Heart left ventricle (tissue), 16 donors: ENCODE measurements around the gene PCCA. TPM values are rescaled to one million over a fixed set of nuclear protein-coding genes. Genes with fewer than 3 reads are reported as not detected.

Experiments
- ATAC-seq, 4 donors: fragments of 200-7000 bp; cut with Tn5 transposase; one replicate each; pipeline ENCODE4 v1.9.1; 2020 to 2022; ENCODE audit warnings: moderate library complexity in 4 of 4, mild to moderate bottlenecking in 3 of 4, moderate number of reproducible peaks in 1 of 4
- DNase-seq, 5 donors: peaks; one replicate each; pipeline ENCODE4 v3.0.0-alpha.2; 2020
- H3K27ac ChIP-seq, 12 donors: fragments of 200-600 bp; sonication (generic) in 4 of 12; one replicate each; pipeline versions ENCODE4 v1.5.0 to v1.8.0; 2016 to 2022; ENCODE audit warnings: mild to moderate bottlenecking in 2 of 12
- H3K27me3 ChIP-seq, 9 donors: fragments of 200-600 bp; sonication (generic) in 2 of 9; one replicate each; pipeline versions ENCODE4 v1.5.1 to v1.8.0; 2016 to 2022; ENCODE audit warnings: mild to moderate bottlenecking in 3 of 9
- H3K36me3 ChIP-seq, 9 donors: fragments of 200-600 bp; sonication (generic) in 2 of 9; one replicate each; pipeline versions ENCODE4 v1.5.0 to v1.8.0; 2018 to 2022; ENCODE audit warnings: mild to moderate bottlenecking in 2 of 9
- H3K4me1 ChIP-seq, 12 donors: fragments of 200-600 bp; sonication (generic) in 4 of 12; one replicate each; pipeline versions ENCODE4 v1.5.0 to v1.8.0; 2016 to 2022; ENCODE audit warnings: mild to moderate bottlenecking in 3 of 12
- H3K4me3 ChIP-seq, 12 donors: fragments of 200-600 bp; sonication (generic) in 4 of 12; one replicate each; pipeline versions ENCODE4 v1.5.0 to v1.8.0; 2017 to 2022; ENCODE audit warnings: mild to moderate bottlenecking in 9 of 12, moderate library complexity in 4 of 12
- H3K9me3 ChIP-seq, 12 donors: fragments of 200-600 bp; sonication (generic) in 4 of 12; one replicate each; pipeline versions ENCODE4 v1.5.0 to v1.8.0; 2016 to 2022; ENCODE audit warnings: mild to moderate bottlenecking in 1 of 12
- POLR2A ChIP-seq, 2 donors: fragments of 450-650 bp; IDR thresholded peaks; one replicate each; pipeline ENCODE4 v1.6.1; 2017; ENCODE audit warnings: antibody characterized with exemption in 2 of 2, mild to moderate bottlenecking in 2 of 2, moderate library complexity in 2 of 2
- WGBS, 4 donors: extraction: QIAGEN DNeasy Blood & Tissue Kit in 2 of 4; methylation state at CpG; one replicate each; pipeline versions ENCODE4 v1.1.5 to v1.1.7; 2013 to 2018; 5-methylcytosine and 5-hydroxymethylcytosine counted together
- intact Hi-C, 10 donors: fragments of 100-400 bp; cut with DNase I; formaldehyde crosslinking; loops; one replicate each; pipeline versions ENCODE4 v1.11.1 to v1.14.2; 2022
- polyA plus RNA-seq, 2 donors: library from polyadenylated mRNA; stranded (reverse); fragments of 200-250 nt; gene quantifications; one replicate each; pipeline ENCODE4 v1.2.3, GENCODE V29; 2013
- total RNA-seq, 9 donors: library from RNA; depleted of rRNA in 2 of 9; stranded (reverse); fragments of >200 nt in 2 of 9; fragmentation: NEBNext Ultra II Directional in 3 of 9; extraction: Animal tissue kit (Norgen Biotek cat#: 25700) in 3 of 9; gene quantifications; one replicate each; pipeline versions ENCODE4 v1.1.0 to v1.2.4, GENCODE V29; 2016 to 2023
- TF ChIP-seq, protein P1 (sequence below), 12 donors: fragments of 200-600 bp; sonication (generic) in 4 of 12; IDR thresholded peaks; one replicate each; pipeline versions ENCODE4 v1.5.0 to v1.8.0; 2018 to 2022; ENCODE audit warnings: antibody characterized with exemption in 12 of 12, mild to moderate bottlenecking in 5 of 12
- donor health status: ischemic (EF 13 %, LVEDD 7.1; RV severe dilation, severe dysfunction).
- donor health status: healthy with polysubstance abuse.
- donor health status: DM: no; HTN: yes; CAD: no.
- donor health status: DM: no; HTN: no; CAD: no.
- donor health status: ischemic (EF 25% LVEDD 6.9; RV normal size, moderate dysfunction).
- donor health status: ischemic (EF 25% LVEDD 5.7; RV mildly dilated, moderate dysfunction).
- donor health status: healthy.
- donor health status: DM: yes; HTN: yes; CAD: no.
- donor health status: ischemic (EF 35%, LVEDD 5.7; RV mildly dilated, moderate dysfunction).
- donor health status: nonischemic (EF 11% LVEDD 7.7; RV severe dilation, severe dysfunction).
- donor health status: DM: yes; HTN: yes; CAD: no.
- donor health status: PGD.
- donor health status: ischemic (EF 29% LVEDD 5.4; RV normal size, mild dysfunction).
- donor health status: nonischemic (EF 23%, LVEDD 6.1; RV moderate dilation, normal function).

PCCA gene
- total and polyA plus RNA-seq, 11 donors: 25.6 to 67.0 (median 40.9) TPM

DNA sequence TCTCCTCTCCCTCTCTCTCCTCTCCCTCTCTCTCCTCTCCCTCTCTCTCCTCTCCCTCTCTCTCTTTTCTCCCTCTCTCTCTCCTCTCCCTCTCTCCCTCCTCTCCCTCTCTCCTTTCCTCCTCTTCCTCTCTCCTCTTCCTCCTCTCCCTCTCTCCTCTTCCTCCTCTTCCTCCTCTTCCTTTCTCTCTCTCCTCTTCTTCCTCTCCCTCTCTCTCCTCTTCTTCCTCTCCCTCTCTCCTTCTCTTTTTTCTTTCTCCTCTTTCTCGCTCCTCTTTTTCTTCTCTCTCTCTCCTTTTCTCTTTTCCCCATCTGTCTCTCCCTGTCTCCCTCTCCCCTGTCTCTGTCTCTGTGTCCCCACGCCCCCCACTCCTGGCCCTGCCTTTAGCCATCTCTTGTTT, 363.0 kb downstream of the PCCA start:
- H3K27ac ChIP-seq: no peak overlapping the region
- ATAC-seq (no peak), DNase-seq (no peak)
- no peak overlapping the region for H3K4me3 ChIP-seq
- H3K9me3 ChIP-seq: no peaks in the 10 kb centered on the region
- no peaks in the 10 kb centered on the region for H3K27me3 ChIP-seq
- H3K4me1 ChIP-seq: no peaks in the 10 kb centered on the region
- no peak for TF ChIP-seq POLR2A (IDR thresholded peaks at IDR 0.05)
- TF ChIP-seq, protein P1, sequence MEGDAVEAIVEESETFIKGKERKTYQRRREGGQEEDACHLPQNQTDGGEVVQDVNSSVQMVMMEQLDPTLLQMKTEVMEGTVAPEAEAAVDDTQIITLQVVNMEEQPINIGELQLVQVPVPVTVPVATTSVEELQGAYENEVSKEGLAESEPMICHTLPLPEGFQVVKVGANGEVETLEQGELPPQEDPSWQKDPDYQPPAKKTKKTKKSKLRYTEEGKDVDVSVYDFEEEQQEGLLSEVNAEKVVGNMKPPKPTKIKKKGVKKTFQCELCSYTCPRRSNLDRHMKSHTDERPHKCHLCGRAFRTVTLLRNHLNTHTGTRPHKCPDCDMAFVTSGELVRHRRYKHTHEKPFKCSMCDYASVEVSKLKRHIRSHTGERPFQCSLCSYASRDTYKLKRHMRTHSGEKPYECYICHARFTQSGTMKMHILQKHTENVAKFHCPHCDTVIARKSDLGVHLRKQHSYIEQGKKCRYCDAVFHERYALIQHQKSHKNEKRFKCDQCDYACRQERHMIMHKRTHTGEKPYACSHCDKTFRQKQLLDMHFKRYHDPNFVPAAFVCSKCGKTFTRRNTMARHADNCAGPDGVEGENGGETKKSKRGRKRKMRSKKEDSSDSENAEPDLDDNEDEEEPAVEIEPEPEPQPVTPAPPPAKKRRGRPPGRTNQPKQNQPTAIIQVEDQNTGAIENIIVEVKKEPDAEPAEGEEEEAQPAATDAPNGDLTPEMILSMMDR (IDR thresholded peaks at IDR 0.05): no peak
- H3K36me3 ChIP-seq: peaks cover 0 to 11% (median 0%) of the 10 kb centered on the region in 9 donors
- intact Hi-C loops: no loop called here
- 94 to 99% (median 96%) methylated on average over 2 of the region's 2 CpGs for WGBS, 4 donors

DNA sequence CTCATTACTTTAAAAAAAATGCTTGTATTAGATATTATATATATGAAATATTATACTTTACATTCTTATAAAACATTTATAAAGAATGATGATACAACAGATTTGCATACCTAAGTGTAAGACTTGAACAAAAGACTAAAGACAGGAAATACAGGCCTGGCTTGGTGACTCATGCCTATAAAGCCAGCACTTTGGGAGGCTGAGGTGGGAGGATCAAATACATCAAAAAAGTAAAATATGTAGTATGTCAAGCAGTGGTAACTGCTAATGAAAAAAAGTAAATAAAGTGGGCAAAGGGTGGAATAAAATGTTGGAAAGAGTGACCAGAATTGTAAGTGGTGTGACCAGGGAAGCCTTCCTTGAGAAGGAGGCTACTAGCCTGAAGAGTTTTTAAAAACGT, 366.0 kb downstream of the PCCA start:
- DNase-seq (no peak), ATAC-seq (no peak)
- TF ChIP-seq, protein P1 (IDR thresholded peaks at IDR 0.05): no peak
- TF ChIP-seq POLR2A (IDR thresholded peaks at IDR 0.05): no peak
- H3K27ac ChIP-seq: no peak overlapping the region
- 92 to 98% (median 96%) methylated on average over 1 of the region's 1 CpG for WGBS, 4 donors
- no peaks in the 10 kb centered on the region for H3K27me3 ChIP-seq
- intact Hi-C loops: no loop called here
- no peaks in the 10 kb centered on the region for H3K4me1 ChIP-seq
- peaks cover 0 to 3% (median 0%) of the 10 kb centered on the region in 9 donors for H3K36me3 ChIP-seq
- peaks cover 0 to 7% (median 0%) of the 10 kb centered on the region in 12 donors for H3K9me3 ChIP-seq
- no peak overlapping the region for H3K4me3 ChIP-seq

DNA sequence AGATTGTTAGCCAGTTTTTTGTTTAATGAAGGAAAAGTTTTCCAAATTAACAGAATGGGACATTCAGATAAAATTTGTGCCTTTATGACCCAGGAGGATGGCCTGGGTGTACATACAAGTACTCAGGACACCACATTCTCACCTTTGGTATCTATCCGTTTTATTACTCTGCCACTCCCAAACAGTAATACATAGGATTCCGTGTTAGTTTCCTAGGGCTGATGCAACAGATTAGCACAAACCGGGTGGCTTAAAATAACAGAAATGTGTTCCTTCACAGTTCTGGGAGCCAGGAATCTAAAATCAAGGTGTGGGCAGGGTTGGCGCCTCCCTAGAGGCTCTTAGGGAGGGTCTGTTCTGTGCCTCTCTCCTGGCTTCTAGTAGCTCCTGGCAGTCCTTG, 369.8 kb downstream of the PCCA start:
- DNase-seq: no peak
- H3K4me1 ChIP-seq: peaks cover 0 to 2% (median 0%) of the 10 kb centered on the region in 12 donors
- TF ChIP-seq POLR2A (IDR thresholded peaks at IDR 0.05): no peak
- TF ChIP-seq, protein P1 (IDR thresholded peaks at IDR 0.05): no peak
- H3K36me3 ChIP-seq: peaks cover 0 to 3% (median 0%) of the 10 kb centered on the region in 9 donors
- H3K27ac ChIP-seq: no peak overlapping the region
- WGBS, 4 donors: 89 to 99% (median 98%) methylated on average over 4 of the region's 4 CpGs
- no peaks in the 10 kb centered on the region for H3K27me3 ChIP-seq
- H3K4me3 ChIP-seq: no peak overlapping the region
- peaks cover 0 to 8% (median 0%) of the 10 kb centered on the region in 12 donors for H3K9me3 ChIP-seq
- ATAC-seq: no peak
- intact Hi-C loops: no loop called here

DNA sequence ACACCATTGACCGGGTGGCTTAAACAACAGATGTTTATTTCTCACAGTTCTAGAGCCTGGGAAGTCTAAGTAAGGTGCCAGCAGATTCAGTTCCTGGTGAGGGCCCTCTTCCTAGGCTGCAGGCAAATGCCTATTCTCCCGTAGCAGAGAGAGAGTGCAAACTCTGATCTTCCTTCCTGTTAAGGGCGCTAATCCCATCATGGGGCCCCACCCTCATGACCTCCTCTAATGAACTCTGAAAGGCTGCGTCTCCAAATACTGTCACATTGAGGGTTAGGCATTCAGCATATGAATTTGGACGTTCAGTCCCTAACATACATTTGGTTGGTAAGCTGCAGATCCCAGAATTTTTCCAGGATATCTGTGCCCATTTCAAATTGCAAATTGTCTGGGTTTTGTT, 370.9 kb downstream of the PCCA start:
- Histone ChIP-seq H3K9me3 (peaks cover 0 to 8% (median 0%) of the 10 kb centered on the region in 12 donors), H3K36me3 (peaks cover 0 to 3% (median 0%) of the 10 kb centered on the region in 9 donors), H3K27ac (no peak overlapping the region), H3K4me3 (no peak overlapping the region), H3K4me1 (peaks cover 0 to 7% (median 0%) of the 10 kb centered on the region in 12 donors), H3K27me3 (no peaks in the 10 kb centered on the region)
- no peak for ATAC-seq
- 91 to 96% (median 94%) methylated on average over 5 of the region's 5 CpGs for WGBS, 4 donors
- no peak for DNase-seq
- no peak for TF ChIP-seq POLR2A (IDR thresholded peaks at IDR 0.05)
- TF ChIP-seq, protein P1 (IDR thresholded peaks at IDR 0.05): no peak
- intact Hi-C loops: no loop called here
